HFFc6 (cell line): Measurements from ENCODE around the gene LRRC3B. TPM values are rescaled to one million over a fixed set of nuclear protein-coding genes. Genes with fewer than 3 reads are reported as not detected.

Experiments used
- DNase-seq: peaks from one replicate; pipeline ENCODE4 v3.0.0-alpha.2; 2018
- H3K27ac Mint-ChIP-seq: 2 replicates; pipeline ENCODE4 v1.8.0; 2020; ENCODE audit warnings: mild to moderate bottlenecking, mixed read lengths
- H3K27me3 Mint-ChIP-seq: 2 replicates; pipeline ENCODE4 v1.8.0; 2021; ENCODE audit warnings: mild to moderate bottlenecking, moderate library complexity, mixed read lengths; ENCODE audit not compliant: insufficient read depth
- H3K36me3 Mint-ChIP-seq: 2 replicates; pipeline ENCODE4 v1.8.0; 2021; ENCODE audit warnings: low read depth, mixed read lengths
- H3K4me1 Mint-ChIP-seq: 2 replicates; pipeline ENCODE4 v1.8.0; 2020; ENCODE audit warnings: low read depth, mixed read lengths
- H3K4me3 Mint-ChIP-seq: 2 replicates; pipeline ENCODE4 v1.8.0; 2020; ENCODE audit warnings: mild to moderate bottlenecking, moderate library complexity, mixed read lengths
- H3K9me3 Mint-ChIP-seq: 2 replicates; pipeline ENCODE4 v1.8.0; 2020; ENCODE audit warnings: mild to moderate bottlenecking, mixed read lengths
- long read RNA-seq: library from polyadenylated mRNA; unstranded; transcript quantifications from one replicate; pipeline ENCODE4 v2.0.0, GENCODE V29; 2019
- total RNA-seq, 6 experiments: library from RNA; stranded (reverse); fragmentation: NEBNext Ultra II Directional; extraction: Animal tissue kit (Norgen Biotek cat#: 25700); gene quantifications; 2 replicates in 1 of 6; 3 replicates in 5 of 6; pipeline ENCODE4 v1.2.3, GENCODE V29; 2021
- TF ChIP-seq, protein P1 (sequence below): fragments of 200-600 bp; sonication (generic); IDR thresholded peaks from 2 replicates; pipeline ENCODE4 v1.5.0; 2021; ENCODE audit warnings: antibody characterized with exemption, mild to moderate bottlenecking

The LRRC3B gene, protein sequence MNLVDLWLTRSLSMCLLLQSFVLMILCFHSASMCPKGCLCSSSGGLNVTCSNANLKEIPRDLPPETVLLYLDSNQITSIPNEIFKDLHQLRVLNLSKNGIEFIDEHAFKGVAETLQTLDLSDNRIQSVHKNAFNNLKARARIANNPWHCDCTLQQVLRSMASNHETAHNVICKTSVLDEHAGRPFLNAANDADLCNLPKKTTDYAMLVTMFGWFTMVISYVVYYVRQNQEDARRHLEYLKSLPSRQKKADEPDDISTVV
- total RNA-seq: not detected
- long read RNA-seq: 0 reads

DNA sequence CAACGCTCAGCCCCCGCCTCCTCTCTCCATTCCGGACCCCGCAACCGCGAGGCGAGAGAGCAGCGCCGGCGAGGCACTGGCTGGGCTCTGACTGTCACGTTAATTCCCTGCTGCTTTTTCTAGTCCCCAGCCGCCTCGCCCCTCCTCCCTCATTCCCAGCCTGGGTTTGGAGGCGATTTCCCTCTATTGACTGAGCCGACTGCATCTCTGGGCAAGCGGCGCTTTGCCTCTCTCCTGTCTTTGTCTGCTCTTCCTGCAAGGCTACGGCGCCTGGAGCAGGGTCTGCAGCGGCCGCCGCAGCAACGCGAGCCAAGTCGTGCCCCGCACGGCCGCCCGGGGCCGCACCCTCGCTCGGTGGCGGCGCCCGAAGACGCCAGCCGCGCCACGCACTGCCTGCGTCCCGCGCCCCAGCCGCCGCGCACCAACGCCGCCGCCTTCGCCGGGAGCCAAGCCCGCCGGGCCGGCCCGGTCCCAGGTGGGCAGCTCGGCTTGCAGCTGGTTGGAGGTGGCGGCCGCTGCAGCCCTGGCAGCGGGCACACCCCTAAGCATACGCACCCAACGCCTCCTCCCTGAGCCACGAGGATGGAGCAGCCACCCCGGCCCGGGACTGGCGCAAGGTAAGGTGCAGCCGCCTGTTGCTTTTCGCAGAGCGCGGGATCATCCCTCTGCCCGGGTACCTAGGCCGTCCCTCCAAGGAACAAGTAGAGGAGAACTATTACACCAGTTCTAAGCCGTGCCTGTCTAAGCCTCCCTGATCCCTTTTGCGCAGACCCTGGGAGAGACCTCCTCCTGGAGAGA, at the start of gene LRRC3B:
Gene LRRC3B, plus strand, starts transcription at position 152 of the 798 bp plus-strand sequence. CDS start 86,901 bp downstream, outside the sequence.
- H3K9me3 Mint-ChIP-seq: peaks cover 43% of the 10 kb centered on the region
- H3K4me3 Mint-ChIP-seq: no peak within 1 kb of the TSS
- no peaks in the 10 kb centered on the region; the same call in 1 of the 2 replicates for H3K27me3 Mint-ChIP-seq
- DNase-seq: no peak
- H3K36me3 Mint-ChIP-seq: peaks cover 4% of the 10 kb centered on the region; the same call in 1 of the 2 replicates
- TF ChIP-seq, protein P1, sequence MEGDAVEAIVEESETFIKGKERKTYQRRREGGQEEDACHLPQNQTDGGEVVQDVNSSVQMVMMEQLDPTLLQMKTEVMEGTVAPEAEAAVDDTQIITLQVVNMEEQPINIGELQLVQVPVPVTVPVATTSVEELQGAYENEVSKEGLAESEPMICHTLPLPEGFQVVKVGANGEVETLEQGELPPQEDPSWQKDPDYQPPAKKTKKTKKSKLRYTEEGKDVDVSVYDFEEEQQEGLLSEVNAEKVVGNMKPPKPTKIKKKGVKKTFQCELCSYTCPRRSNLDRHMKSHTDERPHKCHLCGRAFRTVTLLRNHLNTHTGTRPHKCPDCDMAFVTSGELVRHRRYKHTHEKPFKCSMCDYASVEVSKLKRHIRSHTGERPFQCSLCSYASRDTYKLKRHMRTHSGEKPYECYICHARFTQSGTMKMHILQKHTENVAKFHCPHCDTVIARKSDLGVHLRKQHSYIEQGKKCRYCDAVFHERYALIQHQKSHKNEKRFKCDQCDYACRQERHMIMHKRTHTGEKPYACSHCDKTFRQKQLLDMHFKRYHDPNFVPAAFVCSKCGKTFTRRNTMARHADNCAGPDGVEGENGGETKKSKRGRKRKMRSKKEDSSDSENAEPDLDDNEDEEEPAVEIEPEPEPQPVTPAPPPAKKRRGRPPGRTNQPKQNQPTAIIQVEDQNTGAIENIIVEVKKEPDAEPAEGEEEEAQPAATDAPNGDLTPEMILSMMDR: no peak
- H3K27ac Mint-ChIP-seq: no peak within 1 kb of the TSS
- H3K4me1 Mint-ChIP-seq: no peaks in the 10 kb centered on the region

GRCh38 chr3:26574766-26575165, 47.8 kb upstream of the LRRC3B start:
- Mint-ChIP-seq H3K4me3 (no peak overlapping the region), H3K9me3 (peaks cover 32% of the 10 kb centered on the region), H3K4me1 (no peaks in the 10 kb centered on the region), H3K27ac (no peak overlapping the region), H3K27me3 (no peaks in the 10 kb centered on the region), H3K36me3 (no peaks in the 10 kb centered on the region)
- no peak for DNase-seq
- TF ChIP-seq, protein P1: no peak

- H3K36me3 Mint-ChIP-seq: no peaks in the 10 kb centered on the region
- no peak overlapping the region for H3K27ac Mint-ChIP-seq
- H3K4me1 Mint-ChIP-seq: no peaks in the 10 kb centered on the region
- no peaks in the 10 kb centered on the region for H3K27me3 Mint-ChIP-seq
- TF ChIP-seq, protein P1: no peak
- DNase-seq: no peak
- H3K9me3 Mint-ChIP-seq: peaks cover 46% of the 10 kb centered on the region
- no peak overlapping the region for H3K4me3 Mint-ChIP-seq
Measured at GRCh38 chr3:26579116-26579515, 43.5 kb upstream of the LRRC3B start.

DNA sequence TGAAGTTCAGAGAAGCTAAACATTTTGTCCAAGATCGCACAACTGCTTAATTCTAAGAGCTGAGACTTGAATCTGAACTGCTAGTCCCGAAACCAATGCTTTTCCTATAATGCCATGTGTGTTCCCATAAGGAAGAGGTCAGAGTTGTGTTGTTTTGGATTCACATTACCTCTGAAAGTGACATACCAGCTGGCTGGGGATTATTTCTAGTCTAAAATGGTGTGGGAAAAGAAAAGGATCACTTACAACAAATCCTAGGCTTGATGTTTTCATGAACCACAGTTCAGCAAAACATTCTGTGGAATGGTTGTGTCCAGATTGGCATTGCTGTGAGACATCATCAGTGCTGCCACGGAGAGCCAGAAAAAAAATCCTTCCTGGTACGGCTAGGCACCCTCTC, 35.0 kb upstream of the LRRC3B start:
- Mint-ChIP-seq H3K36me3 (no peaks in the 10 kb centered on the region), H3K9me3 (peaks cover 39% of the 10 kb centered on the region), H3K4me1 (no peaks in the 10 kb centered on the region), H3K27me3 (no peaks in the 10 kb centered on the region), H3K27ac (no peak overlapping the region), H3K4me3 (no peak overlapping the region)
- DNase-seq: no peak
- TF ChIP-seq, protein P1: no peak

GRCh38 chr3:26588931-26589330, 33.6 kb upstream of the LRRC3B start:
- H3K36me3 Mint-ChIP-seq: no peaks in the 10 kb centered on the region
- H3K9me3 Mint-ChIP-seq: peaks cover 30% of the 10 kb centered on the region
- no peaks in the 10 kb centered on the region for H3K4me1 Mint-ChIP-seq
- H3K4me3 Mint-ChIP-seq: no peak overlapping the region
- DNase-seq: no peak
- no peak overlapping the region for H3K27ac Mint-ChIP-seq
- TF ChIP-seq, protein P1: no peak
- H3K27me3 Mint-ChIP-seq: no peaks in the 10 kb centered on the region
